Stimulated activated CD4-positive, alpha-beta T cell treated with anti-CD3 and anti-CD28 coated beads, Interleukin-1b, Interleukin-23, amount 100 ng/mL, for 24 hours (primary cell): ENCODE results near the gene RADIL.
"Not testable (repeated sequence)": the region's sequence is repeated elsewhere in the genome, so short reads cannot be mapped to it uniquely, and the experiment has no call there.

Experiments
- DNase-seq, 4 experiments: peaks; one replicate each; pipeline ENCODE4 v3.0.0-alpha.2; 2020; ENCODE audit warnings: low read depth in 4 of 4, low spot score in 1 of 4

Gene RADIL

GRCh38 chr7:4794171-4794570 is 89.3 kb downstream of the RADIL start:
- not testable (repeated sequence) for DNase-seq

GRCh38 chr7:4793385-4793993 is 90.0 kb downstream of the RADIL start:
- not testable (repeated sequence) for DNase-seq

GRCh38 chr7:4792537-4793126 is 90.9 kb downstream of the RADIL start:
- no peak for DNase-seq

GRCh38 chr7:4791738-4792536 is 91.6 kb downstream of the RADIL start:
- DNase-seq: peak; percentile 59 to 74 (median 70)

GRCh38 chr7:4791101-4791737 is 92.3 kb downstream of the RADIL start:
- DNase-seq: no peak

- no peak for DNase-seq
Observed at GRCh38 chr7:4790516-4790991, 93.0 kb downstream of the RADIL start.

GRCh38 chr7:4790078-4790465 is 93.4 kb downstream of the RADIL start:
- no peak for DNase-seq

- no peak for DNase-seq
Observed at GRCh38 chr7:4789194-4790077, 94.1 kb downstream of the RADIL start.

GRCh38 chr7:4788627-4789189 is 94.8 kb downstream of the RADIL start:
- DNase-seq: no peak

GRCh38 chr7:4787947-4788626 is 95.4 kb downstream of the RADIL start:
- no peak for DNase-seq

- no peak for DNase-seq
Observed at GRCh38 chr7:4787541-4787940, 96.0 kb downstream of the RADIL start.

GRCh38 chr7:4786015-4786414 is 97.5 kb downstream of the RADIL start:
- DNase-seq: no peak

GRCh38 chr7:4785371-4785770 is 98.1 kb downstream of the RADIL start:
- DNase-seq: no peak

GRCh38 chr7:4784799-4785198 is 98.7 kb downstream of the RADIL start:
- DNase-seq: no peak

- DNase-seq: no peak
Observed at GRCh38 chr7:4783762-4784351, 99.7 kb downstream of the RADIL start.

- no peak for DNase-seq
Observed at GRCh38 chr7:4783292-4783652, 100.2 kb downstream of the RADIL start.

- DNase-seq: no peak
Observed at GRCh38 chr7:4782333-4783291, 100.9 kb downstream of the RADIL start.

GRCh38 chr7:4781366-4782069 is 102.0 kb downstream of the RADIL start:
- DNase-seq: no peak
